K562 (cell line): ENCODE data around the gene XIRP2. TPM values are rescaled to one million over a fixed set of nuclear protein-coding genes. Genes with fewer than 3 reads are reported as not detected.

ENCODE experiments used
- MGA ChIP-seq: fragments of 450-650 bp; IDR thresholded peaks from 2 replicates; pipeline ENCODE4 v1.6.1; 2016; ENCODE audit warnings: mild to moderate bottlenecking, moderate library complexity
- polyA plus RNA-seq, 8 experiments: library from polyadenylated mRNA; depleted of rRNA in 4 of 8; stranded (reverse) in 5 of 8; unstranded in 3 of 8; fragments of >200 nt; fragmentation: Nextera tagmentation in 2 of 8; fragmentation: Illumina TruSeq in 1 of 8; extraction: Ambion mirVana in 2 of 8; extraction: Trizol in 1 of 8; gene quantifications; 2 replicates each; pipeline versions ENCODE4 v1.2.1 to v1.2.3, GENCODE V29; 2011 to 2014; ENCODE audit warnings: inconsistent platforms in 1 of 8, missing spikeins in 1 of 8
- total RNA-seq, 7 experiments: library from RNA; depleted of rRNA in 6 of 7; stranded (reverse); fragments of >200 nt in 6 of 7; fragmentation: Illumina TruSeq in 2 of 7; extraction: Trizol in 2 of 7; gene quantifications; 2 replicates each; pipeline versions ENCODE4 v1.2.1 to v1.2.3, GENCODE V29; 2011 to 2021; ENCODE audit warnings: low replicate concordance in 1 of 7

XIRP2 gene
- total and polyA plus RNA-seq, 9 of the 15 experiments (the other 6 are each of a cell fraction or from before 2014, with no cell fraction given), result 0.04 to 0.10 (median 0.04) TPM; not detected in 2

GRCh38 chr2:167249197-167249596 lies 360.9 kb downstream of the XIRP2 start (continued):
- no peak for TF ChIP-seq MGA
